ENCODE measurements around the gene FGF14. TPM values are rescaled to one million over a fixed set of nuclear protein-coding genes. Genes with fewer than 3 reads are reported as not detected.

Gene FGF14
- total and polyA plus RNA-seq, 2 of the 4 experiments (the other 2 are of a cell fraction), result under 0.01 TPM; not detected in 1

GRCh38 chr13:102422690-102423089, 20.8 kb upstream of the FGF14 start:
- WGBS, 2 experiments (ENCODE audit: extremely low coverage in 2 of 2, insufficient read length in 1 of 2), result no CpG with 5 or more reads among the region's 2 CpGs
- Histone ChIP-seq H4K20me1 (ENCODE audit: insufficient read depth, low read length) (no peaks in the 10 kb centered on the region), H2AK9ac (replicated peaks; ENCODE audit: low read depth, low read length, poor library complexity) (no peak overlapping the region), H2BK15ac (ENCODE audit: low read depth, low read length) (no peak overlapping the region), H3K9ac (ENCODE audit: low read depth, low read length) (no peak overlapping the region), H2BK20ac (ENCODE audit: low read depth, low read length) (no peak overlapping the region), H3K4ac (ENCODE audit: low read depth, low read length) (no peak overlapping the region), H3K36me3 (ENCODE audit: control insufficient read depth, insufficient read depth, low read length) (no peaks in the 10 kb centered on the region), H3K23ac (ENCODE audit: low read depth, low read length) (no peak overlapping the region), H3K4me3 (ENCODE audit: insufficient read depth, low read depth, low read length) (no peak overlapping the region), H2BK5ac (ENCODE audit: low read depth, low read length, poor library complexity, severe bottlenecking) (no peak overlapping the region), H3K27ac (ENCODE audit: insufficient read depth, low read length) (no peak overlapping the region), H3K14ac (replicated peaks; ENCODE audit: low read depth, low read length) (no peak overlapping the region), H3K18ac (ENCODE audit: low read depth, low read length) (no peak overlapping the region), H3K9me1 (ENCODE audit: insufficient read depth, low read length) (no peaks in the 10 kb centered on the region), H4K91ac (ENCODE audit: insufficient read depth, low read depth, low read length) (no peak overlapping the region), H4K8ac (ENCODE audit: low read depth in 2 of 2, low read length in 2 of 2) (no peak overlapping the region), H3K4me2 (ENCODE audit: low read depth, low read length) (no peak overlapping the region), H3K4me1 (ENCODE audit: control insufficient read depth, insufficient read depth, low read length) (no peaks in the 10 kb centered on the region), H2AFZ (replicated peaks; ENCODE audit: low read length, poor library complexity) (no peak overlapping the region), H3K79me1 (ENCODE audit: low read depth in 1 of 2, low read length in 2 of 2) (no peaks in the 10 kb centered on the region), H4K5ac (ENCODE audit: low read depth, low read length) (no peak overlapping the region), H3K27me3 (ENCODE audit: control insufficient read depth, insufficient read depth, low read length) (no peaks in the 10 kb centered on the region), H2BK120ac (ENCODE audit: low read depth, low read length) (no peak overlapping the region), H3K56ac (ENCODE audit: extremely low read depth, insufficient read depth, low read length) (no peak overlapping the region), H3K9me3 (ENCODE audit: control insufficient read depth, insufficient read depth, low read length) (no peaks in the 10 kb centered on the region), H2AK5ac (ENCODE audit: low read depth, low read length) (no peak overlapping the region)
- dilution Hi-C loops (cut with HindIII; ENCODE audit: low sequenced_read_pairs, unreplicated experiment) (no loop called here), intact Hi-C loops (cut with micrococcal nuclease) (no loop called here), in situ Hi-C loops (cut with MboI; ENCODE audit: low sequenced_read_pairs) (no loop called here)
- ChIA-PET CTCF (no interaction called here), POLR2A (ENCODE audit: unreplicated experiment) (no interaction called here)
- no TSS peak for BruUV-seq (replicated peaks)
- no peak for DNase-seq
- no peak for ATAC-seq (ENCODE audit: low read depth)
- TF ChIP-seq CTCF (conservative IDR thresholded peaks at IDR 0.05; ENCODE audit: low read depth, low read length) (no peak), MAFK (IDR thresholded peaks at IDR 0.05; ENCODE audit: low read depth, low read length) (no peak), USF2 (IDR thresholded peaks at IDR 0.05; ENCODE audit: low read depth, low read length) (no peak), POLR2A (IDR thresholded peaks at IDR 0.05; ENCODE audit: low read depth, low read length) (no peak), MAZ (IDR thresholded peaks at IDR 0.05; ENCODE audit: borderline replicate concordance, low read depth, low read length) (no peak)

Data from IMR-90 (cell line).